Astrocyte (in vitro differentiated cells and primary cell): Measurements from ENCODE around the gene MIPOL1. TPM values are rescaled to one million over a fixed set of nuclear protein-coding genes. Genes with fewer than 3 reads are reported as not detected.

Source experiments
- DNase-seq: peaks from one replicate; pipeline ENCODE4 v3.0.0-alpha.2; 2010; ENCODE audit warnings: low read depth
- FAIRE-seq: peaks from 2 replicates; lab custom pipeline; 2011; peaks lifted over from hg19 to GRCh38; lab: Jason Lieb, UNC
- H2AFZ ChIP-seq: 2 replicates; pipeline ENCODE4 v1.6.0; 2012; ENCODE audit warnings: low read depth, low read length, inconsistent platforms
- H3K27ac ChIP-seq: 2 replicates; pipeline ENCODE4 v1.5.1; 2011; ENCODE audit warnings: low read depth, low read length, inconsistent platforms
- H3K27me3 ChIP-seq: 2 replicates; pipeline ENCODE4 v1.6.0; 2011; ENCODE audit warnings: low read length, inconsistent platforms; ENCODE audit not compliant: insufficient read depth
- H3K36me3 ChIP-seq: 2 replicates; pipeline ENCODE4 v1.5.1; 2011; ENCODE audit warnings: low read length, inconsistent platforms; ENCODE audit not compliant: insufficient read depth
- H3K4me1 ChIP-seq: 2 replicates; pipeline ENCODE4 v1.5.1; 2011; ENCODE audit warnings: low read length, inconsistent platforms; ENCODE audit not compliant: insufficient read depth
- H3K4me2 ChIP-seq: 2 replicates; pipeline ENCODE4 v1.6.0; 2012; ENCODE audit warnings: low read length, inconsistent platforms
- H3K4me3 ChIP-seq: 2 replicates; pipeline ENCODE4 v1.5.1; 2011; ENCODE audit warnings: low read depth, mild to moderate bottlenecking, low read length, inconsistent platforms; ENCODE audit not compliant: insufficient read depth
- H3K79me2 ChIP-seq: 2 replicates; pipeline ENCODE4 v1.6.0; 2012; ENCODE audit warnings: mild to moderate bottlenecking, low read length, inconsistent platforms; ENCODE audit not compliant: insufficient read depth
- H3K9ac ChIP-seq: 2 replicates; pipeline ENCODE4 v1.6.0; 2012; ENCODE audit warnings: mild to moderate bottlenecking, low read length, inconsistent platforms
- H3K9me3 ChIP-seq: 2 replicates; pipeline ENCODE4 v1.5.1; 2012; ENCODE audit warnings: low read depth, mild to moderate bottlenecking, low read length, inconsistent platforms; ENCODE audit not compliant: insufficient read depth
- H4K20me1 ChIP-seq: 2 replicates; pipeline ENCODE4 v1.6.0; 2012; ENCODE audit warnings: low read length, inconsistent platforms; ENCODE audit not compliant: insufficient read depth
- H3K27ac Mint-ChIP-seq: one replicate; pipeline ENCODE4 v1.8.0; 2021; ENCODE audit warnings: mild to moderate bottlenecking, mixed read lengths; ENCODE audit not compliant: unreplicated experiment
- H3K27me3 Mint-ChIP-seq: one replicate; pipeline ENCODE4 v1.8.0; 2021; ENCODE audit warnings: low read depth, mixed read lengths; ENCODE audit not compliant: unreplicated experiment
- H3K36me3 Mint-ChIP-seq: one replicate; pipeline ENCODE4 v1.8.0; 2021; ENCODE audit warnings: low read depth, mixed read lengths; ENCODE audit not compliant: unreplicated experiment
- H3K4me1 Mint-ChIP-seq: one replicate; pipeline ENCODE4 v1.8.0; 2021; ENCODE audit warnings: low read depth, mixed read lengths; ENCODE audit not compliant: unreplicated experiment
- H3K4me3 Mint-ChIP-seq: one replicate; pipeline ENCODE4 v1.8.0; 2021; ENCODE audit warnings: mild to moderate bottlenecking, moderate library complexity, mixed read lengths; ENCODE audit not compliant: unreplicated experiment
- H3K9me3 Mint-ChIP-seq: one replicate; pipeline ENCODE4 v1.8.0; 2021; ENCODE audit warnings: mild to moderate bottlenecking, mixed read lengths; ENCODE audit not compliant: unreplicated experiment
- EZH2 ChIP-seq: IDR thresholded peaks from 2 replicates; pipeline ENCODE4 v1.6.1; 2012; ENCODE audit warnings: mild to moderate bottlenecking, low read length, inconsistent platforms; ENCODE audit not compliant: insufficient read depth
- total RNA-seq: library from RNA; stranded (reverse); gene quantifications from 2 replicates; pipeline ENCODE4 v1.2.1, GENCODE V29; 2021
- TF ChIP-seq, protein P1 (sequence below): IDR thresholded peaks from 2 replicates; pipeline ENCODE4 v1.5.1; 2011; ENCODE audit warnings: low read depth, mild to moderate bottlenecking, inconsistent platforms, low read length, moderate library complexity; ENCODE audit not compliant: insufficient read depth

The MIPOL1 gene
- total RNA-seq, 1 donor from 2014 or later, result 15.7 TPM

DNA sequence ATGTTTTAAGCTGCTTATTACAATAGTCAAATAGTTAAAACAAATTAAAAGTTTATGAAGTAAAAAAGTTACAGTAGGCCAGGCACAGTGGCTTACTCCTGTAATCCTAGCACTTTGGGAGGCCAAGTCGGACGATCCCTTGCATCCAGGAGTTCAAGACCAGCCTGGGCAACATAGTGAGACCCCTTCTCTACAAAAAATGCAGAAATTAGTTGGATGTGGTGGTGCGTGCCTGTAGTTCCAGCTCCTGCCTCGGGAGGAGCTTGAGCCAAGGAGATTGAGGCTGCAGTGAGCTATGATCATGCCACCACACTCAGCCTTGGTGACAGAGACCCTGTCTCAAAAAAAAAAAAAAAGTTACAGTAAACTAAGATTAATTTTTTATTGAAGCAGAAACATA is 142.6 kb downstream of the MIPOL1 start:
- Histone ChIP-seq H2AFZ (no peak overlapping the region), H3K36me3 (no peaks in the 10 kb centered on the region), H3K9me3 (no peaks in the 10 kb centered on the region), H3K4me2 (no peak overlapping the region), H3K79me2 (no peaks in the 10 kb centered on the region), H3K27me3 (no peaks in the 10 kb centered on the region), H3K4me3 (no peak overlapping the region), H3K27ac (no peak overlapping the region), H3K9ac (no peak overlapping the region), H3K4me1 (no peaks in the 10 kb centered on the region), H4K20me1 (no peaks in the 10 kb centered on the region)
- no peaks in the 10 kb centered on the region for H3K9me3 Mint-ChIP-seq
- no peak for FAIRE-seq
- H3K27ac Mint-ChIP-seq, result no peak overlapping the region
- no peaks in the 10 kb centered on the region for H3K27me3 Mint-ChIP-seq
- DNase-seq, result no peak
- no peaks in the 10 kb centered on the region for H3K4me1 Mint-ChIP-seq
- TF ChIP-seq, protein P1, sequence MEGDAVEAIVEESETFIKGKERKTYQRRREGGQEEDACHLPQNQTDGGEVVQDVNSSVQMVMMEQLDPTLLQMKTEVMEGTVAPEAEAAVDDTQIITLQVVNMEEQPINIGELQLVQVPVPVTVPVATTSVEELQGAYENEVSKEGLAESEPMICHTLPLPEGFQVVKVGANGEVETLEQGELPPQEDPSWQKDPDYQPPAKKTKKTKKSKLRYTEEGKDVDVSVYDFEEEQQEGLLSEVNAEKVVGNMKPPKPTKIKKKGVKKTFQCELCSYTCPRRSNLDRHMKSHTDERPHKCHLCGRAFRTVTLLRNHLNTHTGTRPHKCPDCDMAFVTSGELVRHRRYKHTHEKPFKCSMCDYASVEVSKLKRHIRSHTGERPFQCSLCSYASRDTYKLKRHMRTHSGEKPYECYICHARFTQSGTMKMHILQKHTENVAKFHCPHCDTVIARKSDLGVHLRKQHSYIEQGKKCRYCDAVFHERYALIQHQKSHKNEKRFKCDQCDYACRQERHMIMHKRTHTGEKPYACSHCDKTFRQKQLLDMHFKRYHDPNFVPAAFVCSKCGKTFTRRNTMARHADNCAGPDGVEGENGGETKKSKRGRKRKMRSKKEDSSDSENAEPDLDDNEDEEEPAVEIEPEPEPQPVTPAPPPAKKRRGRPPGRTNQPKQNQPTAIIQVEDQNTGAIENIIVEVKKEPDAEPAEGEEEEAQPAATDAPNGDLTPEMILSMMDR, result no peak
- TF ChIP-seq EZH2, result no peak
- peaks cover 2% of the 10 kb centered on the region for H3K36me3 Mint-ChIP-seq
- no peak overlapping the region for H3K4me3 Mint-ChIP-seq

DNA sequence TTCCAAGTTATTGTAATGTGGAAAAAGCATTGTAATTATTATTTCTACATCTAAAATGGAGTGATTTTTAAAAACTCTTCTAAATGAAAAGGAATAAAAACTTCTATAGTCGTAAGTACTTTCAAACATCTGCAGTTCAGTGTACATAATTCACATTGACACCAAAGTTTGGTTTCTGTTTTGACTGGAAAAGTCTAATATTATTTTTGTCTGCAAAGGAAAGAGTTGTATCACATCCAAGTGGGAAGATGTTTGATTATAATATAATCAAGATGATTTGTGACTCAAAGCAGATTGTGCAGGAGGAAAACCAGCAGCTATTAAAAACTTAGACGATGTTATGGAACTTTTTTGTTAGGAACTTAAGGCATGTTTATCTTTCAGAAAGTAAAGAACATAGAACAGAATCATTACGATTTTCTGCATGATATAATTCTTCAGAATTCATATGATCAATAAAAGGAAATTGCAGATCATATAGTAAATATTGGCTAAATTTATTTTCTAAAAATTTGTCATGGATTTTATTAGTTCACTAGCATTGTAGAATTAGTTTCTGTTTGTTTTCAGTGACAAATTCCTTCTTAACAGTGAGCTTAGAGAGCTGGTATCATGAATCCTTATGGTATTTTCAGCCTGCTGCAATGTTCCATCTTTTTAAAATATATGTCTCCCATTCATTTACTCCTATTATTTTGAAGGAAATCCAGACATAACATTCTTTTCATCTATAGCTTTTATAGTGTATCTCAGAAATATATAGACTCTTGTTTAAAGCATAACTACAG is 145.8 kb downstream of the MIPOL1 start:
- Mint-ChIP-seq H3K4me3 (no peak overlapping the region), H3K4me1 (no peaks in the 10 kb centered on the region), H3K27me3 (no peaks in the 10 kb centered on the region), H3K27ac (no peak overlapping the region), H3K9me3 (no peaks in the 10 kb centered on the region), H3K36me3 (no peaks in the 10 kb centered on the region)
- Histone ChIP-seq H3K9ac (no peak overlapping the region), H3K27me3 (no peaks in the 10 kb centered on the region), H3K4me2 (no peak overlapping the region), H2AFZ (no peak overlapping the region), H3K4me3 (no peak overlapping the region), H3K36me3 (no peaks in the 10 kb centered on the region), H3K9me3 (no peaks in the 10 kb centered on the region), H4K20me1 (no peaks in the 10 kb centered on the region), H3K27ac (no peak overlapping the region), H3K79me2 (no peaks in the 10 kb centered on the region), H3K4me1 (no peaks in the 10 kb centered on the region)
- TF ChIP-seq, protein P1, result no peak
- FAIRE-seq, result no peak
- peak; percentile 11 for DNase-seq

DNA sequence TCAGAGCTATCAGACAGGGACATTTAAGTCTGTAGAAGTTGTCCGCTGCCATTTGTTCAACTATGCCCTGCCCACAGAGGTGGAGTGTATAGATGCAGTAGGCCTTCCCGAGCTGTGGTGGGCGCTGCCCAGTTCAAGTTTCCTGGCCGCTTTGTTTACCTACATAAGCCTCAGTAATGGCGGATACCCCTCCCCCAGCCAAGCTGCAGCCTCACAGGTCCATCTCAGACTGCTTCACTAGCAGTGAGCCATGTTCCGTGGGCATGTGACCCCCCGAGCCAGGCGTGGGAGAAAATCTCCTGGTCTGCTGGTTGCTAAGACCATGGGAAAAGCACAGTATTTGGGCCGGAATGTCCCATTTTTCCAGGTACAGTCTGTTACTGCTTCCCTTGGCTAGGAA is 165.9 kb downstream of the MIPOL1 start:
- Mint-ChIP-seq H3K9me3 (peaks cover 5% of the 10 kb centered on the region), H3K4me3 (no peak overlapping the region), H3K4me1 (no peaks in the 10 kb centered on the region), H3K36me3 (peaks cover 17% of the 10 kb centered on the region), H3K27me3 (no peaks in the 10 kb centered on the region), H3K27ac (no peak overlapping the region)
- H3K27me3 ChIP-seq, result no peaks in the 10 kb centered on the region
- no peaks in the 10 kb centered on the region for H3K4me1 ChIP-seq
- H4K20me1 ChIP-seq, result no peaks in the 10 kb centered on the region
- TF ChIP-seq, protein P1, result no peak
- TF ChIP-seq EZH2, result no peak
- H3K9me3 ChIP-seq, result no peaks in the 10 kb centered on the region
- no peak overlapping the region for H3K4me2 ChIP-seq
- H2AFZ ChIP-seq, result no peak overlapping the region
- no peak overlapping the region for H3K4me3 ChIP-seq
- H3K79me2 ChIP-seq, result no peaks in the 10 kb centered on the region
- no peak overlapping the region for H3K9ac ChIP-seq
- H3K36me3 ChIP-seq, result no peaks in the 10 kb centered on the region
- DNase-seq, result no peak
- FAIRE-seq, result no peak
- H3K27ac ChIP-seq, result no peak overlapping the region
